Body of pancreas (tissue), 4 donors: ENCODE results near the gene NBR1.
"Not testable (repeated sequence)": the region's sequence is repeated elsewhere in the genome, so short reads cannot be mapped to it uniquely, and the experiment has no call there.

Source experiments
- CTCF ChIP-seq, 7 experiments: fragments of 450-650 bp in 4 of 7; fragments of 200-600 bp in 3 of 7; sonication (generic) in 3 of 7; IDR thresholded peaks; one replicate each; pipeline ENCODE4 v1.5.1; 2016 to 2019; ENCODE audit warnings: antibody characterized with exemption in 7 of 7
- POLR2A ChIP-seq, 3 donors: fragments of 450-650 bp; IDR thresholded peaks; one replicate each; pipeline ENCODE4 v1.6.1; 2016; ENCODE audit warnings: antibody characterized with exemption in 3 of 3, mild to moderate bottlenecking in 2 of 3

- TF ChIP-seq CTCF, POLR2A (IDR thresholded peaks at IDR 0.05): not testable (repeated sequence)
These were observed 43.6 kb upstream of the NBR1 start for GRCh38 chr17:43127333-43127876.
